ENCODE results near the gene R3HDM2.

R3HDM2 gene

DNA sequence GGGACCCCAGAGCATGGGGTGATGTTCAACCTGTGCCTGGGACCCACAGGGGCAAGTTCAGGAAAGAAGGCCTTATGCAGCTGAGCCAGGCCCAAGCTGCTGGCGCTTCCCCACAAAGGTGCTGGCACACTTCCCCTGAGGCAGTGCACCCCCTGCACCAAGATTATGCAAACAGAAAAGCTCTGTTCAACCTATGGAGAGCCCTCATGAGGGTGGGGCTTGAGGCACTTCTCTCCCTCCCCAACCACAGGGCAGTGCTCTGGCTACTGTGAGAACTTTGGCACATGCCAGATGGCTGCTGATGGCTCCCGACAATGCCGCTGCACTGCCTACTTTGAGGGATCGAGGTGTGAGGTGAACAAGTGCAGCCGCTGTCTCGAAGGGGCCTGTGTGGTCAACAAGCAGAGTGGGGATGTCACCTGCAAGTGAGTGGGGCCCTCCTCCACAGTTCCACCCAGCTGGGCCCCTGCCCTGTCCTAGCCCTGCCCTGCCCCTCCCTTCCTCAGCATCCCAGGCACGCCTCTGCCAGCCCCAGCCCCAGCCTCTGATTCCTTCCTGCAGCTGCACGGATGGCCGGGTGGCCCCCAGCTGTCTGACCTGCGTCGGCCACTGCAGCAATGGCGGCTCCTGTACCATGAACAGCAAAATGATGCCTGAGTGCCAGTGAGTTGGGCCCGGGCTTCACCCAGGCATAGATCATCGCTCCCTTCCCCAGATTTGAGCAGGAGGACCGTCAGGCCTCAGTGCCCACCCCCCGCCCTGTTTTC lies 219.7 kb downstream of the R3HDM2 start:
- in situ Hi-C loops (cut with MboI; ENCODE audit: low sequenced_read_pairs) = no loop called here

GRCh38 chr12:57210461-57210860 lies 220.4 kb downstream of the R3HDM2 start:
- in situ Hi-C loops (cut with MboI; ENCODE audit: low sequenced_read_pairs) = no loop called here

- in situ Hi-C loops (cut with MboI; ENCODE audit: low sequenced_read_pairs) = no loop called here
These were observed 220.9 kb downstream of the R3HDM2 start for GRCh38 chr12:57209916-57210315.

DNA sequence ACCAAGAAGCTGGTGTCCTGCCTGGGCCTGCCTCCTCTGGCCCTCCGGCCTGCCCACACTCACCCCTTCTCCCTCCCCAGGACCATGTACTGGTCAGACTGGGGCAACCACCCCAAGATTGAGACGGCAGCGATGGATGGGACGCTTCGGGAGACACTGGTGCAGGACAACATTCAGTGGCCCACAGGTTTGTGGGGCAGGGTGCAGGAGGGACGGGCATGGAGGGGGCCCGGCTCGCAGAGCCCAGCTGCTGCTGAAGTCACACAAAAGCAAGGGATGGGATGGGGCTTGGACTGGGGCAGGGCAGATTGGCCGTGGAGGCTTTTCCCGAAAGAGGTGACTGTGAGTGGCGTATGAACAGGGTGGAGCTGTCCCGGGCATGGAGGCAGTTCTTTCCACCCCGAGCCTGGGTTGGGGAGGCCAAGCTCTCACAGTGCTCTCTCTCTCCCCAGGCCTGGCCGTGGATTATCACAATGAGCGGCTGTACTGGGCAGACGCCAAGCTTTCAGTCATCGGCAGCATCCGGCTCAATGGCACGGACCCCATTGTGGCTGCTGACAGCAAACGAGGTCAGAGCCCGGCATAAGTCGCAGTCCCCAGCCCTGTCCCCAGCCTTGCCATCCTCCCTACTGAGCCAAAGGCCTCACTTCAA lies 222.1 kb downstream of the R3HDM2 start:
- in situ Hi-C loops (cut with MboI; ENCODE audit: low sequenced_read_pairs) = no loop called here

DNA sequence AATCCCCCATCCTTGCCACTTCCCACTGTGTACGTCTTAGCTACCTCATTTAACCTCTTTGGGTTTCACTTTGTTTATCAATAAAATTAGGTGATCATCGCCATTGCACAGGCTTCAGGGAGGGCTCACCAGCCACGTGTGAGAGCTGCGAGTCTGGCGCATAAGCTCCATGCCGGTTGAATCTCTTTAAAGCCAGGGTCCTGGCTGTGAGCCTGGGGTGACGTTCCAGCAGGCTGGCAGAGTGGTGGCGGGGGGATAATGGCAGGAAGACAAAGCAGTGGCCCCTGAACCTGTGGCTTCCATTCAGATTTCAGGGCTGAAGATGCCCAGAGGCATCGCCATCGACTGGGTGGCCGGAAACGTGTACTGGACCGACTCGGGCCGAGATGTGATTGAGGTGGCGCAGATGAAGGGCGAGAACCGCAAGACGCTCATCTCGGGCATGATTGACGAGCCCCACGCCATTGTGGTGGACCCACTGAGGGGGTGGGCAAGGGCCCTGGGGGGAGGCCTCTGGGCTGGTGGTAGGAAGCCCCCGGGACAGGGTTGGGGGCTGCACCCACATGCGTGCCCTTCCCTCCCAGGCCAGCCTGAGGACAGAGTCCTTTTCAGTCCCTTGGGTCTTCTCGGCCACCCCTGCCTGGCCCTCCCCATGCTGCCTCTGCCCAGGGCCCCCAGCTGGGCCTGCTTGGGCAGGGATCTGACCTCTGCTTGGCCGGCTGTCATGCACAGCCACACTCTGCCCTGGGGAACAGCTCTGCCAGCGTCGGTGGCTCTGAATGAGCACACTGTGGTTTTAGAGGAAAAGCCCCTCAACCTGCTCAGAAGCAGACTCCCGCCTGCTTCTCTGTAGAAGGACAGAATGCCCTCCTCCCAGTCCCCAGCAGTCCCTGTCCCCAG lies 222.9 kb downstream of the R3HDM2 start:
- in situ Hi-C loops (cut with MboI; ENCODE audit: low sequenced_read_pairs) = no loop called here

DNA sequence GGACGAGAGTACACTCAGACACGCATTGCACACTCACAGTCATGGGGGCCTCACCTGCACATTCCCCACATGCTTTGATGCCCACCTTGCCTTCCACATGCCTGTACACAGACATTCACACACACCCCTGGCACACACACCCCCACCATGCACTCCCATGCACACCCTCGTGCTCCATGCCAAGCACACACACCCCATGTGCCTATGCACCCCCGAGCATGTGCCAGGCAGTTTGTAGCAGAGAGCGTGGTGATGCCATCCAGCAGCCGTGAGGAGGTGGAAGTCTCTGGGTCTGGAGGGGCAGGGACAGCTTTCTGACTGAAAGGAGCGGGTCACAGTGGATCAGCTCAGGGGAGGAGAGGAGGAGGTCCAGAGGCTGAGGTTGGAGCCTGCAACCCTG lies 224.9 kb downstream of the R3HDM2 start:
- in situ Hi-C loops (cut with MboI; ENCODE audit: low sequenced_read_pairs) = no loop called here

DNA sequence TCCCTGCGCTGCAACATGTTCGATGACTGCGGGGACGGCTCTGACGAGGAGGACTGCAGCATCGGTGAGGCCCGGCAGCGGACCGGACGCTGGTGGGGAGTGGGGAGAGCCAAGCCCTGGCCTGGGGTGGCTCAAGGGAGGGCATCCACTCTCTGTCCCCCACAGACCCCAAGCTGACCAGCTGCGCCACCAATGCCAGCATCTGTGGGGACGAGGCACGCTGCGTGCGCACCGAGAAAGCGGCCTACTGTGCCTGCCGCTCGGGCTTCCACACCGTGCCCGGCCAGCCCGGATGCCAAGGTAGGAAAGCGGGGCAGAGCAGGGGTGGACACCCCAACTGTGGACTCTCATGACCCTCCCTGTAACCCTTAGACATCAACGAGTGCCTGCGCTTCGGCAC lies 225.7 kb downstream of the R3HDM2 start:
- in situ Hi-C loops (cut with MboI; ENCODE audit: low sequenced_read_pairs) = no loop called here

DNA sequence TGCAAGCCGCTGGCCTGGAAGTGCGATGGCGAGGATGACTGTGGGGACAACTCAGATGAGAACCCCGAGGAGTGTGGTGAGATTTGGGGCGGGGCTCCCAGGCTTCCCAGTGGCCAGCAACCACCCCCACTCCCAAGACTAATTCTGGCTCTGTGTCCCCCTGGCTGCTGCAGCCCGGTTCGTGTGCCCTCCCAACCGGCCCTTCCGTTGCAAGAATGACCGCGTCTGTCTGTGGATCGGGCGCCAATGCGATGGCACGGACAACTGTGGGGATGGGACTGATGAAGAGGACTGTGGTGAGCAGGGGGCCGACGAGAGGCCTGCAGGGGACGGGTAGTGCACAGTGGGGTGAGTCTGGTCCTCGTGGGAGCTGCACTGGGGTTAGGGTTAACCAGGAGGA lies 226.4 kb downstream of the R3HDM2 start:
- in situ Hi-C loops (cut with MboI; ENCODE audit: low sequenced_read_pairs) = no loop called here

DNA sequence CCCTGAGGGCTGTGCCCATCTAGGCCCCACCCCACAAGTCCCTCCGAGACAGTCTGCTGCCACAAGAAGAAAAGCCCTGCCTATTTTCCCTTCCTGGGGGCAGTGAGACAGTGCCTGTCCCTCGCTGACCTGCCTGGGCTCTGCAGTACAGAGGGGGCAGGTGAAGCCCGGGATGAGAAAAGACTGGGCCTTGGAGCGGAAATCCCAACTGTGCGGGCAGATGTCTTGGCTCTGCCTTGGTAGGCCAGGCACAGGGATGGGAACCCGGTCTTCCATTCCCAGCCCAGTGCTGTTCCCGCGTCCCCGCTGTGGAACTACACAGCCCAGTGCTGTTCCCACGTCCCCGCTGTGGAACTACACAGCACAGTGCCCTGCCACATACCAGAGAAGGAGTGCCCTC lies 227.1 kb downstream of the R3HDM2 start:
- in situ Hi-C loops (cut with MboI; ENCODE audit: low sequenced_read_pairs) = no loop called here

Measured in HL-60/S4 treated with phorbol 12-myristate 13-acetate at 8.2 ng/mL for 4 days and 3 days (cell line).